ENCODE data around the gene LINC01488.

LINC01488 gene

GRCh38 chr11:69512790-69513189 is 31.3 kb downstream of the LINC01488 start:
- DNase-seq = no peak

GRCh38 chr11:69513196-69513595 is 31.7 kb downstream of the LINC01488 start:
- DNase-seq = no peak

- DNase-seq = no peak
Measured at GRCh38 chr11:69513663-69514224, 32.3 kb downstream of the LINC01488 start.

GRCh38 chr11:69514771-69515170 is 33.3 kb downstream of the LINC01488 start:
- DNase-seq = no peak

- DNase-seq = no peak
Measured at GRCh38 chr11:69515271-69516245, 34.1 kb downstream of the LINC01488 start.

- DNase-seq = no peak
Measured at GRCh38 chr11:69516526-69516925, 35.1 kb downstream of the LINC01488 start.

- DNase-seq = no peak
Measured at GRCh38 chr11:69518081-69518950, 36.9 kb downstream of the LINC01488 start.

GRCh38 chr11:69520186-69520916 is 38.9 kb downstream of the LINC01488 start:
- DNase-seq = no peak

- DNase-seq = no peak
Measured at GRCh38 chr11:69521457-69521856, 40.0 kb downstream of the LINC01488 start.

GRCh38 chr11:69523453-69523852 is 42.0 kb downstream of the LINC01488 start:
- DNase-seq = no peak

- no peak for DNase-seq
Measured at GRCh38 chr11:69524291-69524882, 42.9 kb downstream of the LINC01488 start.

- no peak for DNase-seq
Measured at GRCh38 chr11:69524991-69525411, 43.5 kb downstream of the LINC01488 start.

GRCh38 chr11:69525516-69526452 is 44.3 kb downstream of the LINC01488 start:
- no peak for DNase-seq

- no peak for DNase-seq
Measured at GRCh38 chr11:69526453-69526810, 45.0 kb downstream of the LINC01488 start.

GRCh38 chr11:69529001-69529400 is 47.5 kb downstream of the LINC01488 start:
- DNase-seq = no peak

- no peak for DNase-seq
Measured at GRCh38 chr11:69530278-69531070, 49.0 kb downstream of the LINC01488 start.

- DNase-seq = no peak
Measured at GRCh38 chr11:69531071-69531716, 49.7 kb downstream of the LINC01488 start.

- DNase-seq = no peak
Measured at GRCh38 chr11:69531717-69532088, 50.2 kb downstream of the LINC01488 start.

- no peak for DNase-seq
Measured at GRCh38 chr11:69533296-69534165, 52.1 kb downstream of the LINC01488 start.
